IPS DF 4.7 (cell line): ENCODE results near the gene MAP3K6.

Experiments used
- DNase-seq: peaks from one replicate; pipeline ENCODE4 v3.0.0-alpha.2; 2013; ENCODE audit warnings: low spot score; ENCODE audit errors: extremely low read depth

MAP3K6 gene

GRCh38 chr1:27357281-27358037 lies 9.3 kb downstream of the MAP3K6 start:
- DNase-seq: no peak

- no peak for DNase-seq
Measured at GRCh38 chr1:27356619-27357280, 10.0 kb downstream of the MAP3K6 start.

GRCh38 chr1:27356277-27356618 lies 10.5 kb downstream of the MAP3K6 start:
- DNase-seq: no peak

GRCh38 chr1:27355683-27356082 lies 11.1 kb downstream of the MAP3K6 start:
- no peak for DNase-seq

GRCh38 chr1:27353629-27354028 lies 13.1 kb downstream of the MAP3K6 start:
- DNase-seq: no peak

- no peak for DNase-seq
Measured at GRCh38 chr1:27353166-27353565, 13.6 kb downstream of the MAP3K6 start.

GRCh38 chr1:27351541-27352107 lies 15.1 kb downstream of the MAP3K6 start:
- DNase-seq: no peak

- DNase-seq: no peak
Measured at GRCh38 chr1:27350663-27351540, 15.9 kb downstream of the MAP3K6 start.

- DNase-seq: no peak
Measured at GRCh38 chr1:27349784-27350662, 16.7 kb downstream of the MAP3K6 start.

- no peak for DNase-seq
Measured at GRCh38 chr1:27348861-27349783, 17.6 kb downstream of the MAP3K6 start.

- no peak for DNase-seq
Measured at GRCh38 chr1:27346991-27347624, 19.7 kb downstream of the MAP3K6 start.

- DNase-seq: no peak
Measured at GRCh38 chr1:27346357-27346756, 20.4 kb downstream of the MAP3K6 start.

GRCh38 chr1:27345272-27345671 lies 21.5 kb downstream of the MAP3K6 start:
- no peak for DNase-seq

- DNase-seq: no peak
Measured at GRCh38 chr1:27343639-27344025, 23.1 kb downstream of the MAP3K6 start.

- DNase-seq: no peak
Measured at GRCh38 chr1:27342778-27343638, 23.8 kb downstream of the MAP3K6 start.

- DNase-seq: no peak
Measured at GRCh38 chr1:27342391-27342777, 24.4 kb downstream of the MAP3K6 start.

- DNase-seq: no peak
Measured at GRCh38 chr1:27341525-27342252, 25.1 kb downstream of the MAP3K6 start, which contains the start of gene SYTL1. Gene SYTL1, plus strand, starts transcription at chr1:27342022. Its CDS starts 3,313 bp downstream, at chr1:27345335.

GRCh38 chr1:27339213-27339612 lies 27.5 kb downstream of the MAP3K6 start:
- DNase-seq: no peak
